ENCODE data around the gene RSPO1. TPM values are rescaled to one million over a fixed set of nuclear protein-coding genes. Genes with fewer than 3 reads are reported as not detected.
A peak's percentile ranks its signal among the peaks of the same experiment; 100 is the strongest.

Gene RSPO1
- total and polyA plus RNA-seq, 10 of the 15 experiments (the other 5 are each of a cell fraction or from before 2014, with no cell fraction given) = not detected

DNA sequence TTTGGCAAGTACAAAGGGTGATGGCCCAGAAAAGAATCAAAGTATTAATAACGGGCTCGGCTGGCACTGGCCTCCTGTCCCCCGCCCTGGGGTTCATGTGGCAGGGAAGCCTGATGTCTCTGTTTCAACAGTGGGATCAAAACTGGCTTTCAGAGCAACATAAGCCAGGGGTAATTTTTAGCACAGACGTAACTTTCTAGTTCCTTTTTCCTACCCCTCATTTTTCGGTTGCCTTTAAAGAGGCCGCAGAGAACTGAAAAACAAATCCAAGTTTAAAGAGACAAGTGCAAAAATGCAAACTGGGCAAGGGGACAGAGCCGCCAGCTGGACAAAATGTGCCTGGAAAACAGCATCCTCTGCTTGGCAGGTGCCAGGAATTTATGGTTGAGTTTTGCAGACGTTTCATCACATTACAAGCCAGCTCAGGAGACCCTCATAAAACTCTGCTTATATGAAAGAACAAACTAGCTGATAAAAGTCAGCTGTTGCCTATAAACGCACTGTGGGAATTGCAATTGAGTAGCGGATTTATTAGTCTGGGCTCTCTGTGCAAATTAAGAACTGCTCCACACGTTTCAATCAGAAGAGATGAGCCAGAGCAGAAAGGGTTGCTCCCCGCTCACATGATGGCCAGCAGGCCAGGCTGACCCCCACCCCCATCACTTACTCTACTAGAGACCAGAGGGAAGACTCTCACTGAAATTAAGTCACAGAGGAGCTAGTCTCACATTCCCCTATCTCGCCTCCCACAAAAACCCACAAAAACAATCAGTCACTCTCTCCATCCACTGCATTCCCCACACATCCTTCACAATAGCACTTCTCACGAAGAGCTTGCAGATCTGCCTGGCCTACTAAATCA is 41.8 kb upstream of the RSPO1 start (continued):
- peak; percentile 68 for TF ChIP-seq MEF2A (IDR thresholded peaks at IDR 0.05; ENCODE audit: insufficient read depth, low read depth, low read length)
- no peak for TF ChIP-seq ZNF274 (IDR thresholded peaks at IDR 0.05; ENCODE audit: insufficient read depth, insufficient read length)
- no peak for TF ChIP-seq ZNF207 (IDR thresholded peaks at IDR 0.05; ENCODE audit: borderline replicate concordance)
- no peak for TF ChIP-seq IRF4 (IDR thresholded peaks at IDR 0.05; ENCODE audit: low read depth, low read length)
- TF ChIP-seq, protein P1, sequence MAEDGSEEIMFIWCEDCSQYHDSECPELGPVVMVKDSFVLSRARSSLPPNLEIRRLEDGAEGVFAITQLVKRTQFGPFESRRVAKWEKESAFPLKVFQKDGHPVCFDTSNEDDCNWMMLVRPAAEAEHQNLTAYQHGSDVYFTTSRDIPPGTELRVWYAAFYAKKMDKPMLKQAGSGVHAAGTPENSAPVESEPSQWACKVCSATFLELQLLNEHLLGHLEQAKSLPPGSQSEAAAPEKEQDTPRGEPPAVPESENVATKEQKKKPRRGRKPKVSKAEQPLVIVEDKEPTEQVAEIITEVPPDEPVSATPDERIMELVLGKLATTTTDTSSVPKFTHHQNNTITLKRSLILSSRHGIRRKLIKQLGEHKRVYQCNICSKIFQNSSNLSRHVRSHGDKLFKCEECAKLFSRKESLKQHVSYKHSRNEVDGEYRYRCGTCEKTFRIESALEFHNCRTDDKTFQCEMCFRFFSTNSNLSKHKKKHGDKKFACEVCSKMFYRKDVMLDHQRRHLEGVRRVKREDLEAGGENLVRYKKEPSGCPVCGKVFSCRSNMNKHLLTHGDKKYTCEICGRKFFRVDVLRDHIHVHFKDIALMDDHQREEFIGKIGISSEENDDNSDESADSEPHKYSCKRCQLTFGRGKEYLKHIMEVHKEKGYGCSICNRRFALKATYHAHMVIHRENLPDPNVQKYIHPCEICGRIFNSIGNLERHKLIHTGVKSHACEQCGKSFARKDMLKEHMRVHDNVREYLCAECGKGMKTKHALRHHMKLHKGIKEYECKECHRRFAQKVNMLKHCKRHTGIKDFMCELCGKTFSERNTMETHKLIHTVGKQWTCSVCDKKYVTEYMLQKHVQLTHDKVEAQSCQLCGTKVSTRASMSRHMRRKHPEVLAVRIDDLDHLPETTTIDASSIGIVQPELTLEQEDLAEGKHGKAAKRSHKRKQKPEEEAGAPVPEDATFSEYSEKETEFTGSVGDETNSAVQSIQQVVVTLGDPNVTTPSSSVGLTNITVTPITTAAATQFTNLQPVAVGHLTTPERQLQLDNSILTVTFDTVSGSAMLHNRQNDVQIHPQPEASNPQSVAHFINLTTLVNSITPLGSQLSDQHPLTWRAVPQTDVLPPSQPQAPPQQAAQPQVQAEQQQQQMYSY (CRISPR knock-in tag; IDR thresholded peaks at IDR 0.05) = no peak
- TF ChIP-seq, protein P2, sequence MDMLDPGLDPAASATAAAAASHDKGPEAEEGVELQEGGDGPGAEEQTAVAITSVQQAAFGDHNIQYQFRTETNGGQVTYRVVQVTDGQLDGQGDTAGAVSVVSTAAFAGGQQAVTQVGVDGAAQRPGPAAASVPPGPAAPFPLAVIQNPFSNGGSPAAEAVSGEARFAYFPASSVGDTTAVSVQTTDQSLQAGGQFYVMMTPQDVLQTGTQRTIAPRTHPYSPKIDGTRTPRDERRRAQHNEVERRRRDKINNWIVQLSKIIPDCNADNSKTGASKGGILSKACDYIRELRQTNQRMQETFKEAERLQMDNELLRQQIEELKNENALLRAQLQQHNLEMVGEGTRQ (IDR thresholded peaks at IDR 0.05; ENCODE audit: borderline replicate concordance, low read depth, low read length) = no peak
- no peak for TF ChIP-seq FOXK2 (IDR thresholded peaks at IDR 0.05)
- TF ChIP-seq KDM1A (IDR thresholded peaks at IDR 0.05; ENCODE audit: borderline replicate concordance) = no peak
- TF ChIP-seq NFYA (IDR thresholded peaks at IDR 0.05; ENCODE audit: borderline replicate concordance, low read depth, low read length) = no peak
- TF ChIP-seq PML (IDR thresholded peaks at IDR 0.05; ENCODE audit: low read length) = no peak
- TF ChIP-seq NFYB (IDR thresholded peaks at IDR 0.05; ENCODE audit: insufficient read depth, low read depth, low read length) = no peak
- TF ChIP-seq, protein P3, sequence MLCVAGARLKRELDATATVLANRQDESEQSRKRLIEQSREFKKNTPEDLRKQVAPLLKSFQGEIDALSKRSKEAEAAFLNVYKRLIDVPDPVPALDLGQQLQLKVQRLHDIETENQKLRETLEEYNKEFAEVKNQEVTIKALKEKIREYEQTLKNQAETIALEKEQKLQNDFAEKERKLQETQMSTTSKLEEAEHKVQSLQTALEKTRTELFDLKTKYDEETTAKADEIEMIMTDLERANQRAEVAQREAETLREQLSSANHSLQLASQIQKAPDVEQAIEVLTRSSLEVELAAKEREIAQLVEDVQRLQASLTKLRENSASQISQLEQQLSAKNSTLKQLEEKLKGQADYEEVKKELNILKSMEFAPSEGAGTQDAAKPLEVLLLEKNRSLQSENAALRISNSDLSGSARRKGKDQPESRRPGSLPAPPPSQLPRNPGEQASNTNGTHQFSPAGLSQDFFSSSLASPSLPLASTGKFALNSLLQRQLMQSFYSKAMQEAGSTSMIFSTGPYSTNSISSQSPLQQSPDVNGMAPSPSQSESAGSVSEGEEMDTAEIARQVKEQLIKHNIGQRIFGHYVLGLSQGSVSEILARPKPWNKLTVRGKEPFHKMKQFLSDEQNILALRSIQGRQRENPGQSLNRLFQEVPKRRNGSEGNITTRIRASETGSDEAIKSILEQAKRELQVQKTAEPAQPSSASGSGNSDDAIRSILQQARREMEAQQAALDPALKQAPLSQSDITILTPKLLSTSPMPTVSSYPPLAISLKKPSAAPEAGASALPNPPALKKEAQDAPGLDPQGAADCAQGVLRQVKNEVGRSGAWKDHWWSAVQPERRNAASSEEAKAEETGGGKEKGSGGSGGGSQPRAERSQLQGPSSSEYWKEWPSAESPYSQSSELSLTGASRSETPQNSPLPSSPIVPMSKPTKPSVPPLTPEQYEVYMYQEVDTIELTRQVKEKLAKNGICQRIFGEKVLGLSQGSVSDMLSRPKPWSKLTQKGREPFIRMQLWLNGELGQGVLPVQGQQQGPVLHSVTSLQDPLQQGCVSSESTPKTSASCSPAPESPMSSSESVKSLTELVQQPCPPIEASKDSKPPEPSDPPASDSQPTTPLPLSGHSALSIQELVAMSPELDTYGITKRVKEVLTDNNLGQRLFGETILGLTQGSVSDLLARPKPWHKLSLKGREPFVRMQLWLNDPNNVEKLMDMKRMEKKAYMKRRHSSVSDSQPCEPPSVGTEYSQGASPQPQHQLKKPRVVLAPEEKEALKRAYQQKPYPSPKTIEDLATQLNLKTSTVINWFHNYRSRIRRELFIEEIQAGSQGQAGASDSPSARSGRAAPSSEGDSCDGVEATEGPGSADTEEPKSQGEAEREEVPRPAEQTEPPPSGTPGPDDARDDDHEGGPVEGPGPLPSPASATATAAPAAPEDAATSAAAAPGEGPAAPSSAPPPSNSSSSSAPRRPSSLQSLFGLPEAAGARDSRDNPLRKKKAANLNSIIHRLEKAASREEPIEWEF (IDR thresholded peaks at IDR 0.05; ENCODE audit: insufficient replicate concordance, low read depth, low read length) = no peak
- TF ChIP-seq MTA3 (IDR thresholded peaks at IDR 0.05; ENCODE audit: borderline replicate concordance, low read length) = no peak
- TF ChIP-seq, protein P4, sequence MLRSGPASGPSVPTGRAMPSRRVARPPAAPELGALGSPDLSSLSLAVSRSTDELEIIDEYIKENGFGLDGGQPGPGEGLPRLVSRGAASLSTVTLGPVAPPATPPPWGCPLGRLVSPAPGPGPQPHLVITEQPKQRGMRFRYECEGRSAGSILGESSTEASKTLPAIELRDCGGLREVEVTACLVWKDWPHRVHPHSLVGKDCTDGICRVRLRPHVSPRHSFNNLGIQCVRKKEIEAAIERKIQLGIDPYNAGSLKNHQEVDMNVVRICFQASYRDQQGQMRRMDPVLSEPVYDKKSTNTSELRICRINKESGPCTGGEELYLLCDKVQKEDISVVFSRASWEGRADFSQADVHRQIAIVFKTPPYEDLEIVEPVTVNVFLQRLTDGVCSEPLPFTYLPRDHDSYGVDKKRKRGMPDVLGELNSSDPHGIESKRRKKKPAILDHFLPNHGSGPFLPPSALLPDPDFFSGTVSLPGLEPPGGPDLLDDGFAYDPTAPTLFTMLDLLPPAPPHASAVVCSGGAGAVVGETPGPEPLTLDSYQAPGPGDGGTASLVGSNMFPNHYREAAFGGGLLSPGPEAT (IDR thresholded peaks at IDR 0.05; ENCODE audit: low read depth) = peak; percentile 66; the same call in 1 of the 2 replicates
- TF ChIP-seq ATF7 (IDR thresholded peaks at IDR 0.05; ENCODE audit: low read depth) = peak; percentile 79
- TF ChIP-seq LARP7 (IDR thresholded peaks at IDR 0.05) = no peak
- TF ChIP-seq TAF1 (IDR thresholded peaks at IDR 0.05; ENCODE audit: borderline replicate concordance, low read depth, low read length) = no peak
